ENCODE data around the gene POSTN.
A peak's percentile ranks its signal among the peaks of the same experiment; 100 is the strongest.

Gene POSTN, protein sequence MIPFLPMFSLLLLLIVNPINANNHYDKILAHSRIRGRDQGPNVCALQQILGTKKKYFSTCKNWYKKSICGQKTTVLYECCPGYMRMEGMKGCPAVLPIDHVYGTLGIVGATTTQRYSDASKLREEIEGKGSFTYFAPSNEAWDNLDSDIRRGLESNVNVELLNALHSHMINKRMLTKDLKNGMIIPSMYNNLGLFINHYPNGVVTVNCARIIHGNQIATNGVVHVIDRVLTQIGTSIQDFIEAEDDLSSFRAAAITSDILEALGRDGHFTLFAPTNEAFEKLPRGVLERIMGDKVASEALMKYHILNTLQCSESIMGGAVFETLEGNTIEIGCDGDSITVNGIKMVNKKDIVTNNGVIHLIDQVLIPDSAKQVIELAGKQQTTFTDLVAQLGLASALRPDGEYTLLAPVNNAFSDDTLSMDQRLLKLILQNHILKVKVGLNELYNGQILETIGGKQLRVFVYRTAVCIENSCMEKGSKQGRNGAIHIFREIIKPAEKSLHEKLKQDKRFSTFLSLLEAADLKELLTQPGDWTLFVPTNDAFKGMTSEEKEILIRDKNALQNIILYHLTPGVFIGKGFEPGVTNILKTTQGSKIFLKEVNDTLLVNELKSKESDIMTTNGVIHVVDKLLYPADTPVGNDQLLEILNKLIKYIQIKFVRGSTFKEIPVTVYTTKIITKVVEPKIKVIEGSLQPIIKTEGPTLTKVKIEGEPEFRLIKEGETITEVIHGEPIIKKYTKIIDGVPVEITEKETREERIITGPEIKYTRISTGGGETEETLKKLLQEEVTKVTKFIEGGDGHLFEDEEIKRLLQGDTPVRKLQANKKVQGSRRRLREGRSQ

DNA sequence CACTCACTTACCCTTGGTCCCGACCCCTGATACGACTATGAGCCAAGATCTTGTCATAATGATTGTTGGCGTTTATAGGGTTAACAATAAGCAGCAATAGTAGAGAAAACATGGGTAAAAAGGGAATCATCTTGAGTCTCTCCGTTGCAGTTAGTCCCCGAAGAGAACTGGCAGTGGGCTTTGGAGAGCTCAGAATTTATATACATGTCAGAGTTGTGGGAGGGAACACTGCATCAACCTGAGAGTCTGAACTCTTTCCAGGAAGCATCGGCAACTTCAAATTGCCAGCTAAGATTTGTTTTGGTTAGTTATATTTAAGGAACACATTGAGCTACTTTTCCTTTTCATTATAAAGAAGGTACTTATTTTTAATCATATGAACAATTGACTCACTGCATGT, at the start of gene POSTN:
POSTN (minus strand) TSS at position 172 of the 400 bp plus-strand sequence; CDS start at position 130, 42 bp downstream.
- no peak for DNase-seq

DNA sequence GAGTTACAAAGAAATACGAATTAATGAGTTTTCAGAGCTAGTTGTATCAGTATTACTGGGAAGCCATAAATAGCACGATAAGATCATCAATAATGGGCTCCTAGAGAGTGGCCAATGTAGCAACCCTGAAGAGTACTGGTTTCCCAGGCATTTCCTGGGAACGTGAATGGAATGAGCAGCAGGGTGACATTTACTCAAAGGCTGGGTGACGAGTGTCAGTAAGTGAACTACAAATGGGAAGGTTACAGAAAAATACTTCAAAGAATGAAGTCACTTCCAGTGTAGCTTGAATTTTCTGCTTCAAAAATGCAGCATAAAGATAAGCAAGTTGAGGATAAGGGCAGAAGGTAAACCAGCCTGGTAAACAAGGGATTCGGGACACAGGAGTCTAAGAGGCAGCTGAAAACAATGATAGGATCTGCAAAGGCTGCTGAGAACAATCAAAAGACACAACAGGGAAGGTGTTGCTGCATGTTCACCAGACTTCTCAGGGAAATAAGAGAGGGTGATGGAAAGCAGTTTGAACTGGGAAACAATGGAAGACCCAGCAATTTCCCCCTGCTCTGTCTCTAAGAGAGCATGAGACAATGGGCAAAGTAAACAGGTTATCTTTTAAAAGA, 48.6 kb upstream of the POSTN start:
- no peak for DNase-seq

DNA sequence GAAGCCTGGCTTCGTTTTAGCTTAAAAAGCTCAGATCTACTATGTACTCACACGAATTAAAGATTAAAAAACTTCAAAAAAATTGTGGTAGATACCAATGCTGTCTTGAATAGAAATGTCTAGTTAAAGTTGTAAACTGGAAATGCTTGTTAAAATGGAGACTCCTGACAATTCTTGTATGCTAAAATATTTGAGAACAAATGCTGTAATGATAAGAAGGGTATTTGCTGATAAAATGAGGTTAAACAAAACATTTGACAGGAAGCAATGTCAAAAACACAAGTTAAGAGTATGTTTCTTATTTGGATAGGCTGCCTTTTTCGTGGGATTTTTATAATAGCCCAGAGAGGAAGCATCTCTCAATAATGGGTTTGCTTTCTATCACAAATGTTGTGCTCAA, 48.0 kb upstream of the POSTN start:
- no peak for DNase-seq

DNA sequence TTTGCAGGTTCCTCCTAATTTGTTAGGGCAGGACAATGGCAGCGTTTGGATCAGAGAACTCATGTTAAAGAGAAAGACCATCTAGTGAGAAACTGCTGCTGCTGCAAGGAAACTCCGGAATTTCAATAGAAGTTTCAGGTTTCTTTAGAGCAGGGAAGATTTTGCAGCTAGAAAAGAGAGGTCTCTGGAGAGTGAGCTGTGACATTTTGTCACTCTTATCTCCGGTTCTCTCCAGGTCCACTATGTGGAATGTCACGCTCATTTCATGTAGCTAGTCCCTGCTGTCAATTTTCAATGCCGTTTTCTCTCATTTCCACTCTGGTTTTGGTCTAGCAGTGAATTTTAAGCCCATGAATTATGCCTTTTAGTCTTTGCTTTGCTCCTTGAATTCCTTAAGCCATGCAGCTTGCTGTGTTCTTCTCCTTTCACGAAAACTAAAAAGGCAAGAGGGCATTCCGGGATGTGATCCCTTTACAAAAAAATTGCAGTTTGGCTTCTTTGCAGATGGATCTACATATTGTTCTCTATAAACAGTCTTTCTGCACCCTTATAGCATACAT, 46.7 kb upstream of the POSTN start:
- DNase-seq = no peak

DNA sequence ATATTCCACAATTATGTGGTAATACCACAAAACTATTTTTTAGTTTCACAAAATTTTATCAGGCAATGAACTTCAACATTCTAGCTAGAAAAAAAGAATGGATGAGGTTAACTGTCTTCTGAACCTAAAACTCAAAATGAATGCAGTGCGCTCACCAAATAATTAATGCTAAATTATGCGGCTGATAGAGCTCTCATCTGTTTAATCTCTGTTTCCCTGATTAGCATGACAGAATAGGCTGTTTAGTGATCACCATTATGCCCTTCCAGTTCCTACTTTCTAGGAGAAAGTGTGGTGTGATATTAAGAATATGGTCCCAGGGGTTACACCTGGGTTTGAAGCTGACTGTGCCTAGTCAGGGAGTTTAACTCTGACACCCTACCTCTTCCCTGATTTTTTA, 42.8 kb upstream of the POSTN start:
- DNase-seq = no peak

DNA sequence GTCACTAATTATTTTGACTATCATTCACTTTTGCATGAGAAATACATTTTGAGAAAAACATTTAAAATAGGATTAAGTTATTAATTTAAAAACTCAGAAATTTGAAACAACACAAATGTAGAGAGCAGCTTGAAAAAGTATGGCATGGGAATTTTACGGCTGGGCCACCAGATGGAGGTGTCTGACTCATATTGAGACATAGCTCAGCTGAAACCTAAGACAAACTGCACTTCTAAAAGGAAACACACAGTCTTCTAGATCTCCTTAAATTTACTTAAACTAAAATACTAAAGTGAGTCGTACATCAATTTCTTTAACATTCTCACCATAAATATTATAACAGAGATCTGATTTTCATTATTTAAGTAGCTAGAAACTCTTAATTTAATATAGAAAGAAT, 41.9 kb upstream of the POSTN start:
- peak; percentile 51 for DNase-seq

DNA sequence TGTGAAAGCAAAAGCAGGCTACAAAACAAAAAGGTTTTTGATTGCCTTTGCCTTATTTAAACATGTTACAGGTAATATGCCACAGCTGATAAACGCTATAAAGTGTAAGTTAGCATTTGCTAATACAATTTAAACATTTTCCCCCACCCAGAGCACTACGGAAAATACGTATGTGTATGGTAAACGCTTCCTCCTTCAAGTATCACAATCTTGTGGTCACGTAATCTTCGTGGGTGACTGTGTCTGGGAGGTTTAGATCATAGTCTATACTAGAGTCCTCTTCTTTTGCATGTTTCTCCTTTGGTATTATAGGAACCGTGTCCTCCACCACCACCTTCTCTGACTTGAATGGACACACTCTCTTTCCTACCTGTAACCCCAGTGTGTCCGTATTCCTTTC, 38.1 kb upstream of the POSTN start:
- DNase-seq = no peak

DNA sequence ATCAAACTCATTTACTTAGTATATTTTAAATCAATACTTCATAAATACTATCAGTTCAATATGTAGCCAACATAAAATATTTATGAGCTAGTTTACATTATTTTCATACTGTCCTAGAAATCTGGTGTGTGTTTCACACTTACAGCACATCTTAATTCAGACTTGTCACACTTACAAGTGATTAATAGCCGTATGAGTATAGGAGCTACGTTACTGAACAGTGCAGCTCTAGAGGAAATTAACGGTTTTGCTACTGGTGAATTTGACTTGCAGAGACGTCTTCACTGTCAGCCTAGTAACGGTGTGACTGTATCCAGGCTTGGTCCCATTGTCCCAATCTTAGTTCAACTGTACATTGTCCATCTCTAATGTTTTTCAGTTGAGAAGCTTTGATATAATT, 33.7 kb upstream of the POSTN start:
- DNase-seq = no peak

DNA sequence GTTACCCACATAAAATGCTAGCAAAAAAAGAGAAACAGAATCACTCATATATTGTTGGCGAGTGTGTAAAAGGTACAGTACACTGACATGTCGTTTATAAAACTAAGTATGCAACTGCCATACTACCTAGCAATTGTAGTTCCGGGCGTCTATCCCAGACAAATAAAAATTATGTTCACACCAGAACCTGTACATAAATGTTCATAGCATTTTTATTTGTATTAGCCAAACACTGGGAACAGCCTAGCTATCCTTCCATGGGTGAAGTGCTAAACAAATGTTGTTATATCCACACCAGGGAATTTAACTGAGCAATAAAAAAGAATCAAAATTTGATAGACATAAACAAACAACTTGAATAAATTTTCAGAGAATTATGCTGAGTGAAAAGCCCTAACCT, 28.9 kb upstream of the POSTN start:
- DNase-seq = peak; percentile 76

DNA sequence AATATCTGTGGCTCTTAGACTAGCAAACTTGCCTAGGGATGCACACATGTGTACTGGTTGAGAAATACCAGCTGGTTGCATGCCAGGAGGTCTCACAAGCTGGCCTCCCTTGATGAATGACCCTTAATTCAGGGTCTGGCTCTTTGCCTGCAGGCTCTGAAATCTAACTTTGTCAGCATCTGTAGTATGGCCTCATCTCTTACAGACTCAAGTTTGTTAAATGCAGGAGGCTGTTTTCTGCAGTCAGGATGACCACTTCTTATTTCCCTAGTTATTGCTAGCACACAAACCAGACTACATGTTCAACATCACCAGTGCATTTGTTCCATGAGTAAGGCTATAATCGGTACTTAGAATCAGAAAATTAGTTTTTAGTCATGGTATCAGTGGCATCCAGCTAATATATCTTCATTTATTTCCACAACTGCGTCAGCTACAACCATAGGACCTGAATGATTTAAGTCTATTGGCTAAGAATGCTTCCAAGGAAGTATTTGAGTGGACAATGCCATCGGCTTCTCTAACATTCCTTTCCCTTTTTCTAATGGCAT, 23.3 kb upstream of the POSTN start:
- DNase-seq = no peak

DNA sequence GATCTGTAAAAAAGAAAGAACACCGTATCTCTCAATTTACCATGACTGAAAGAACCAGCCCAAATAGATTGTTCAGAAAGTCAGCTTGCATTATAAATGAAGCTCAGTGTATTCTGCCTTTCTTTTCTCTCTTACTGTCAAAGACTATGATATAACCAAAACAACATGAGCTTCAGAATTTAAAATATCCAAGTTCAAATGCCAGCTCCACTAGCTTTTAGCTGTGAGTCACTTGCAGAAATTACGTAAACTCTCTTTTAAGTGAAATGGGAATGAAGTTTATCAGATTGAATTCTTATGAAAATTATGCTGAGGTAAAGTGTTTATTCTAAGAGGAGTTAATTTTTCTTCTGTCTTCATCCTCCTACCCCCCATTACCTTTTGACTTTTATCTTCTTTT, 20.0 kb upstream of the POSTN start:
- no peak for DNase-seq

DNA sequence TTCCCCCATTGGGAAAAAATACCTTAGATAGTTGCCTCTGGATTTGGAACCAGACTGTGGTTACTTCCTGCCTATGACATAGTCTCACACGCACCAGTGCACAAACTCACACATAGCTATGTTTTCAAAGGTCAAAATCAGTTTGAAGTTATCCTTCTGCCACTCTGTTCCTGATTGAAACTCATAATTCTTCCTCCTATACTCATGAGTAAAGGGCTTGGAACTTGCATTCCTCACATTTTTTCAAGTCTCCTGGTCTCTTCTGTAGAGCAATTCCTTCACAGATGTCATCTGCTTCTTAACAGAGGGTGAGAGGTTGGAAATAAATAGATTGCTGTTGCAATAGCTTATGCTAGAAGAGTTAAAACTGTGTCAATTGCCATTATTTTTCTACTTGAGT, 18.6 kb upstream of the POSTN start:
- no peak for DNase-seq

DNA sequence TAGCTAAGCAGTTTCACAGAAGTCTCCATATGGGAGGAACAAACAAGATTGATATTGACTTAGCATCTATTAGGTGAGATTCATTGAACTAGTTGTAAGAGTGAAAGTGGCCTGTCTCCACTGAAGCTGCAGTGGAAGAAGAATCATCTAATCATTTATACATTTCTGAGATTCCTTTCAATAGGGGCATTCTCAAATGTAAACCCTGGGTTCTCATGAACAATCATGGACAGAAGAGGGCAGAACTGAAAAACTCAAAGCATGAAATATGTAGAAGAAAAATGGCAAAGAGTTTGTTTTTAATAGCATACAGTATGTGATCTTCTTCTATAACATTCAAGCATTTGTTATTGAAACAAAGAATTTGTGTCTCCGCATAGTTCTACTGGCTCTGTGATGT, 17.6 kb upstream of the POSTN start:
- no peak for DNase-seq

DNA sequence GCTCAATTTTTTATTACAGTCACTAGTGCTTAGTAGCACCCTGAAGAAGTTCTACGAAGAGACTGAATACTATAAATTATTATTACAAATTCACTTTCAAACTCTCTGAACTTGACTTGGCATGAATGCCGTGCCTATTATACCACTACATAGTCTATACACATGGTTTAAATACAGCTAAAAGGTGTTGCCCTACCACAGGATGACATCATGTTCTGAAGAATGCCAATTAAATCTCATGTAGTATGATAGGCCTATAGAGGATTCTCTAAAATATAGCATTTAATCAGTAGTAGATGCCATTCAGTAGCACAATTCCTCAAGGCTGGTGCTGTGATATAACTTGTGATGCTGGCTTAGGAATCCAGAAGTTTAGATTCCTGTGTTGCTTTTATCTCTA, 16.7 kb upstream of the POSTN start:
- DNase-seq = no peak

DNA sequence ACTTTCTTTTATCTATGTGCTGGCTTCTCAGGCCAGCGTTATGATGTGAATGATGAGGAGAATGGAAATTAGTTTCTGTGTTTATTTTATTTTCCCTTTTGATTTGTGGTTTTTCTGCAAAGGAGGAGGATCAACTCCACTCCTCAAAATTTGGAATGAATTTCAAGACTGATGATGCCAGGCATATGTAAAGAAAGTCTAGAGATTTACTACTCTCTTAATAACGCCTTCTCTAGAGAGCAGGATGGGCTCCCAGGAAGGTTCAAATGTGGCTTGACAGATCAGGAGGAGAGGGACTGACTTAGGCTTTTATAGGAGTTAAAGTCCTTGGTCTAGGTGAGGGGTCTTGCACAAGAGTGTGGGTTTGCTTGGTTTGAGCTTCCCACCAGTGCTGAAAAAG, 15.1 kb upstream of the POSTN start:
- no peak for DNase-seq

DNA sequence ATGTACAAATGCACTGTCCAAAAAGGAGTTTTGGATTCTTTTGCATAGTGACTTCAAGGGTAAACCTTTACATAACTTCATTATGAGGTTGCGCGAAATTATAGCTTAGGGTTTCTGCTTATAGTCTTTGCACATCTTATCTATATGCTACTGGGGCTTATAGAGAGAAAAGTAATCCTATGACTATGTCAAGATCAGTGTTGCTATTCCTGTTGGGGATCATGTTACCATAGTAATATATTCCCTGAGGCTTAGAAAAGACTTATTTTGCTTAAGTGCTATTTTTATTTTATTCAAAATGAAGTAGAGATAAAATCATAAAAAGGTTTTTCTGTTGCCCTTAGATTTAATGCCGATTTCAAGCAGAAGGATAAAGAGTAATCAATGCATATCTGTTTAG, 14.7 kb upstream of the POSTN start:
- no peak for DNase-seq

DNA sequence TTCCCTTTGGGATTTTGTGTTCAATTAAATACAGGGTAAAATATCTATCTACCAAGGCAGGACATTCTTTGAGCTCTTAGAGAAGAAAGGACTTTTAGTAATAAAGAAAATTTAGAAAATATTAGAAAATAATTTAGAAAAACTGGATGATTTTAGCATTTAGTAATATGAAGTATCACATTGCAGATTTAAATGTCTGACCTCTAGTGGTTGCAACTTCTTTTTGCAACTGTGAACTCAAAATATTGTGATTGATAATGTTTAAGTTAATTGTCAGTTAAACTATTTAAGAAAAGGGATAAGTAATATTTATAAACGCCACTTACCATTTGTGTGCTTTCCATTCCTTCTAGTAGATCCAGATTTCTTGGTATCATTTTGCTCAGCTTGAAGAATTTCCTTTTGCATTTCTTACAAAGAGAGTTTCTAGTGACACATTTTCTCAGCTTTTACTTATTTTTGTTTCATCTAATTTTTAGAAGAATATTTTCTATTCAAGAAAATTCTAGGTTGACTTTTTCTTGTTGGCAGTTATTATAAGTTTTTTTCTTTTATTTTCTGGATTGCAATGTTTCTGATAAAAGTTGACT, 10.3 kb upstream of the POSTN start:
- no peak for DNase-seq

DNA sequence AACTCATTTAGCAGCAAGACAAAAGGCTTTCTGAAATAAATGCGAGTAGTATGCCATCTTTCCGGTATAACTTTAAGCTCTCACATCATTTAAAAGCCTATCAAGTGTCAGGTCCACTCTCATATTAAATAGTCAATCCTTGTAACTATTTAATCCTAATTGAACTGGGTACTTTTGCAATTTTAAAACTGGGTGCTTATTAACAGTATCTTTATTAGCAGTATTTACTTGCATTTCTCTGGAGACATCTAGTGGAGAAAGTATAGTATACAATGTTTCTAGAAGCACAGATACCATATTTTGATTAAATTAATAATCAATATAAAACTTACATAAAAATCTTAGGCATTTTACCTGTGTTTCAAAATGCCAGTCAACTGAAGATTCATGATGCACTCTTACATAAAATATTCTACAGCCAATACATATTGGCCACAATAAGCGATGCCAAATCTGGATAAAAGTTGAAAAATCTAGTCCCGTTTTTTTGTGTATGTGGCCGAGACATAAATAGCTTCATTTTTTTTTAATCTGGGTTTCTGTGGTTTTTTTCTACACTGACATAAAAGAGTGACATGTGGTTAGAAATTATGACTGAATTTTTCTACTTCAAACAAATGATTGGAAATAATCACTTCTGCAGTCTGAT, 4.3 kb upstream of the POSTN start:
- peak; percentile 39 for DNase-seq

DNA sequence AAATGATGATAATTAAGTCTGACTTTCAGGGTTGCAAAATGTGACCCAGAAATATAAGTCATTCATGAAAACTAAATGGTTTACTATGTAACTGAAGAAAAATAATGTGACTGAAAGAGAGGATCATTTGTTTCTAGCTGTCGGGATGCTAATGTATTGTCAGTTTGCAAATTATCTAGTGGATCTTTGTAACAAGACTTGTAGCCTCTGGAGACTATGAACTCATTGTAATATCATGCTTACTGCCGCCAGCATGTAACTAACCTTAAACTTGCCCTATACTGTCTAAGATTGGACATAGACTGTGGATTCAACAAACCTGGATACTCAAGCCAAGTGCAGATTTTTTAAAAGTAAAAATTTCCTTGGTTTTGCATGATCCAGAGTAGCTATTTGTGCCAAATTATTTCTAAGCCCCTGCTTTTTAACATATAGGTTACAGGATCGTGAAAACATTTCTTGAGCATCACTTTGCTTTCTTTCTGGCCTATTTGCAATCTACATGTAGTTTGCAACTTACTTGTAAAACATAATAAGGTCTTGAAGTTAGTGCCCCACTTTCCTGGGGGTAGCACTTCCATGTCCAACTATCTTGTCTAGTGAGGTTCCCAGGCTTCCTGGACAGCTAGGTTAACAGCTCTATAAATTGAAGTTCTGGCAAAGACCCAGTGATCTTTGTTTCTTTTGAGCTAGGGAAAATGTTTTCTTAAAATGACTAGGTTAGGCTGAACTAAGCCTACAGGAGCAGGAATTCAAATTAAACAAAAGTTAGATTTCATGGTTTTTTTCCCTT, 3.3 kb upstream of the POSTN start:
- DNase-seq = no peak

DNA sequence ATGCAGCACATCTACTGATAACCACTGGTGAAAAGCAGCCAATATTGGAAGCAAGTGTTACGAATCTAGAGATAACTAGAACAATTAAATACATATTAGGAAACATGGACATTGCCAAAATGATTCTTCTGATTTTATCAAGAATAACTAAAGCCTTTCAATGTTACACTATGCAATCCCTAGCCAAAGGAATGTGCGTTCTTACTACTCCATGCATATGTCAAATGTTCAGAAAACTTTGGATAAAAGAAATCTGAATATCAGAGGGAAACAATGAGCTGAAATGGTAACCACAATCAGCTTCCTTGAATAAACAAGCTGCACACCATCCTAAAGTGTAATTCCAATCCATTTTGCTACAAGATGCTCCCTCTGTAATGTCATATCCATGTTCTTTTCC, 951 bp upstream of the POSTN start:
- no peak for DNase-seq

DNA sequence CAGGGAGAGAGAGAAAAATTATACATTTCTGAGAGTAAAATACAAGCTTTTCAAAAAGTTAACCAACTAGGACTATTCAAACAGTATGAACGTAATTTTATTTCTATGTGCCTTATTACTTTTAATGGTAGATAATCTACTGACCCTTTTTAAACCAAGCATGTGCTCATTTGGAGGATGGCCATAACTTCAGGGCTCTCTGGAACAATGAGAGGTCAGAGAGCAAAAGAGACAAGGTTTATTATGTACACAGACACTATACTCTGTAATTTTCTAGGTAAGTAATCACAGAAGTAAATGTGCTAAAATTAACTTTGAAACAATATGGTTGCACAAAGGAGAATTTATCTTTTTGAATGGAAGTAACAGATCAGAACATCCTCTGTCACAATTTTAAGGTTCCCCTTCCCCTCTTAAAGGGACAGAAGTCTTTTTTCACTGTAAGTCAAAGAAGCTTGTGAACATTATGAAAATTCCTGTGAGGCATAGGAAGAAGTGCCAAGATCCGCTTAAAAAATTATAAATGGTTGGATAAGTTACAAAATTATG, 1.0 kb downstream of the POSTN start:
- peak; percentile 57 for DNase-seq

All from NCI-H748 treated with DMSO at 0.1 percent for 48 hours (cell line).